K562 (cell line): ENCODE data around the gene HOXA11. TPM values are rescaled to one million over a fixed set of nuclear protein-coding genes. Genes with fewer than 3 reads are reported as not detected.
A peak's percentile ranks its signal among the peaks of the same experiment; 100 is the strongest.

ENCODE experiments used
- ATAC-seq: fragments of 200-7000 bp; cut with Tn5 transposase; 3 replicates; pipeline ENCODE4 v1.9.1; 2020; ENCODE audit warnings: moderate library complexity
- BruUV-seq: library from RNA; stranded (reverse); fragments of 400-500 nt; replicated peaks from 2 replicates; lab custom pipeline; 2021; lab: Mats Ljungman, UMichigan
- CTCF ChIA-PET: fragments of 300-600 bp; formaldehyde crosslinking; extraction: SDS; loops from one replicate; lab custom pipeline; 2021; ENCODE audit warnings: low intra/inter-chr PET ratio; lab: Yijun Ruan, JAX
- POLR2A ChIA-PET: fragments of 300-600, 350-650 bp; sonication (Branson Sonifier 250); formaldehyde crosslinking; extraction: SDS; loops from one replicate; lab custom pipeline; 2021; ENCODE audit warnings: antibody characterized with exemption, inconsistent platforms; lab: Yijun Ruan, JAX
- DNase-seq, 4 experiments: peaks; one replicate each; pipeline versions ENCODE4 v3.0.0 to v3.0.0-alpha.2; 2011 to 2018; ENCODE audit warnings: low spot score in 3 of 4, mixed read lengths in 3 of 4; ENCODE audit errors: extremely low read depth in 1 of 4
- FAIRE-seq: peaks from 2 replicates; lab custom pipeline; 2011; peaks lifted over from hg19 to GRCh38; lab: Jason Lieb, UNC
- H2AFZ ChIP-seq: 2 replicates; pipeline ENCODE4 v1.6.0; 2011; ENCODE audit warnings: low read depth, low read length, control low read depth, inconsistent platforms
- H3K27ac ChIP-seq: fragments of 200-600 bp; 3 replicates; pipeline ENCODE4 v1.8.0; 2011; ENCODE audit warnings: low read depth, mild to moderate bottlenecking, control low read depth, inconsistent platforms, low read length, moderate library complexity, mixed read lengths; ENCODE audit errors: extremely low read depth
- H3K27me3 ChIP-seq, 2 experiments: fragments of 300-600 bp in 1 of 2; 2 replicates in 1 of 2; 3 replicates in 1 of 2; pipeline versions ENCODE4 v1.6.0 to v1.8.0; 2011; ENCODE audit warnings: inconsistent platforms in 2 of 2, low read length in 2 of 2, mild to moderate bottlenecking in 1 of 2, mixed read lengths in 1 of 2, moderate library complexity in 1 of 2; ENCODE audit not compliant: control insufficient read depth in 2 of 2, insufficient read depth in 2 of 2
- H3K36me3 ChIP-seq: fragments of 300-600 bp; 3 replicates; pipeline ENCODE4 v1.8.0; 2011; ENCODE audit warnings: mild to moderate bottlenecking, low read length, inconsistent platforms; ENCODE audit not compliant: control insufficient read depth, insufficient read depth
- H3K4me1 ChIP-seq, 2 experiments: fragments of 200-600 bp in 1 of 2; replicated peaks in 1 of 2; 2 replicates in 1 of 2; 3 replicates in 1 of 2; pipeline versions ENCODE4 v1.5.1 to v1.8.0; 2011; ENCODE audit warnings: inconsistent platforms in 2 of 2, low read length in 2 of 2, mild to moderate bottlenecking in 1 of 2, mixed read lengths in 1 of 2, moderate library complexity in 1 of 2; ENCODE audit not compliant: control insufficient read depth in 2 of 2, insufficient read depth in 2 of 2
- H3K4me2 ChIP-seq: 2 replicates; pipeline ENCODE4 v1.6.1; 2011; ENCODE audit warnings: low read length, control low read depth, inconsistent platforms, mixed read lengths; ENCODE audit not compliant: insufficient read depth
- H3K4me3 ChIP-seq: fragments of 200-600 bp; sonication (generic), shearing (Covaris generic); 2 replicates; pipeline ENCODE4 v1.5.1; 2016; ENCODE audit warnings: control low read depth, inconsistent platforms
- H3K79me2 ChIP-seq: fragments of 200-600 bp; 3 replicates; pipeline ENCODE4 v1.8.0; 2011; ENCODE audit warnings: low read length, inconsistent platforms; ENCODE audit not compliant: control insufficient read depth, insufficient read depth
- H3K9ac ChIP-seq, 2 experiments: 2 replicates each; pipeline versions ENCODE4 v1.6.0 to v1.6.1; 2011; ENCODE audit warnings: low read depth in 2 of 2, low read length in 2 of 2, control low read depth in 1 of 2, inconsistent platforms in 1 of 2, mild to moderate bottlenecking in 1 of 2, mixed read lengths in 1 of 2; ENCODE audit not compliant: insufficient read depth in 1 of 2
- H3K9me1 ChIP-seq: one replicate; pipeline ENCODE4 v1.6.0; 2011; ENCODE audit warnings: inconsistent platforms, mild to moderate bottlenecking, low read length, moderate library complexity; ENCODE audit not compliant: control insufficient read depth, insufficient read depth
- H3K9me3 ChIP-seq: replicated peaks from 2 replicates; pipeline ENCODE4 v1.5.1; 2011; ENCODE audit warnings: low read depth, low read length, inconsistent platforms; ENCODE audit not compliant: control insufficient read depth, insufficient read depth
- H4K20me1 ChIP-seq: replicated peaks from 2 replicates; pipeline ENCODE4 v1.6.1; 2011; ENCODE audit warnings: low read length, inconsistent platforms, mixed read lengths; ENCODE audit not compliant: control insufficient read depth, insufficient read depth
- RAD21 ChIP-seq, 2 experiments: fragments of 250-450 bp in 1 of 2; fragments of 450-650 bp in 1 of 2; sonication (Bioruptor Pico) in 1 of 2; formaldehyde crosslinking in 1 of 2; IDR thresholded peaks in 1 of 2; conservative IDR thresholded peaks in 1 of 2; 2 replicates each; pipeline versions ENCODE4 v1.4.0 to v1.8.0; 2020 to 2022; ENCODE audit warnings: mild to moderate bottlenecking in 2 of 2, moderate library complexity in 1 of 2
- WGBS: fragments of 100-300 bp; shearing (Covaris generic); methylation state at CpG from one replicate; pipeline ENCODE4 v1.1.6; 2016; ENCODE audit warnings: low coverage, mixed read lengths; ENCODE audit not compliant: insufficient coverage; ENCODE audit errors: missing lambda C conversion rate; 5-methylcytosine and 5-hydroxymethylcytosine counted together
- in situ Hi-C: fragments of 300-500 bp; cut with MboI; formaldehyde crosslinking; loops from 4 replicates; pipeline ENCODE4 v1.15.0; 2018; ENCODE audit warnings: inconsistent platforms, mixed read lengths
- intact Hi-C: fragments of 100-400 bp; cut with micrococcal nuclease; formaldehyde crosslinking; loops from 2 replicates; pipeline ENCODE4 v1.14.2; 2022
- polyA plus RNA-seq, 8 experiments: library from polyadenylated mRNA; depleted of rRNA in 4 of 8; stranded (reverse) in 5 of 8; unstranded in 3 of 8; fragments of >200 nt; fragmentation: Nextera tagmentation in 2 of 8; fragmentation: Illumina TruSeq in 1 of 8; extraction: Ambion mirVana in 2 of 8; extraction: Trizol in 1 of 8; gene quantifications; 2 replicates each; pipeline versions ENCODE4 v1.2.1 to v1.2.3, GENCODE V29; 2011 to 2014; ENCODE audit warnings: inconsistent platforms in 1 of 8, missing spikeins in 1 of 8
- total RNA-seq, 7 experiments: library from RNA; depleted of rRNA in 6 of 7; stranded (reverse); fragments of >200 nt in 6 of 7; fragmentation: Illumina TruSeq in 2 of 7; extraction: Trizol in 2 of 7; gene quantifications; 2 replicates each; pipeline versions ENCODE4 v1.2.1 to v1.2.3, GENCODE V29; 2011 to 2021; ENCODE audit warnings: low replicate concordance in 1 of 7

HOXA11 gene
- total and polyA plus RNA-seq, 9 of the 15 experiments (the other 6 are each of a cell fraction or from before 2014, with no cell fraction given) = not detected

- no peak overlapping the region for H3K9ac ChIP-seq
- no peaks in the 10 kb centered on the region for H3K79me2 ChIP-seq
- H2AFZ ChIP-seq = no peak overlapping the region
- WGBS = 4% methylated on average over 10 of the region's 11 CpGs
- H3K4me1 ChIP-seq = peaks cover 0 to 3% of the 10 kb centered on the region in 2 experiments; a peak in 1 of 5 replicates
- ATAC-seq (no peak), FAIRE-seq (peak; percentile 77), DNase-seq (no peak)
- no peaks in the 10 kb centered on the region for H3K9me3 ChIP-seq
- intact Hi-C loops = no loop called here
- H3K9me1 ChIP-seq = no peaks in the 10 kb centered on the region
- no peak overlapping the region for H3K27ac ChIP-seq
- H3K4me2 ChIP-seq = no peak overlapping the region
- no peaks in the 10 kb centered on the region for H4K20me1 ChIP-seq
- ChIA-PET CTCF (no interaction called here), POLR2A (interaction anchor here (0.8 kb wide), 1 partner anchor 10 kb away, joined by 3 read pairs; no protein-coding TSS in a partner anchor)
- TF ChIP-seq RAD21 (CRISPR knock-in tag; conservative IDR thresholded peaks at IDR 0.05 in 1 of 2, IDR thresholded peaks at IDR 0.05 in 1 of 2) = no peak
- H3K4me3 ChIP-seq = no peak overlapping the region
- BruUV-seq = no TSS peak
- in situ Hi-C loops = loop anchor here (25.0 kb wide), 3 partner anchors 658 to 1283 kb away; no protein-coding TSS in a partner anchor
- no peaks in the 10 kb centered on the region for H3K36me3 ChIP-seq
- H3K27me3 ChIP-seq = peaks cover 28 to 72% of the 10 kb centered on the region in 2 experiments; a peak in 4 of 5 replicates
Measured at GRCh38 chr7:27170426-27171324, 14.4 kb downstream of the HOXA11 start.
